Activated CD4-positive, alpha-beta memory T cell treated with anti-CD3 and anti-CD28 coated beads for 36 hours (primary cell): ENCODE results near the gene HCN2. TPM values are rescaled to one million over a fixed set of nuclear protein-coding genes. Genes with fewer than 3 reads are reported as not detected.

Experiments used
- CTCF ChIA-PET: fragments of 350-600 bp; sonication (Branson Sonifier 250); formaldehyde crosslinking; loops from one replicate; lab custom pipeline; 2021; ENCODE audit warnings: antibody characterized with exemption, inconsistent platforms; lab: Charles Lee
- POLR2A ChIA-PET: fragments of 350-600 bp; sonication (Branson Sonifier 250); formaldehyde crosslinking; loops from one replicate; lab custom pipeline; 2021; ENCODE audit warnings: antibody characterized with exemption; lab: Charles Lee
- DNase-seq: peaks from one replicate; pipeline ENCODE4 v3.0.0-alpha.2; 2020
- H3K27ac Mint-ChIP-seq: one replicate; pipeline ENCODE4 v1.8.0; 2021; ENCODE audit warnings: mixed read lengths
- H3K27me3 Mint-ChIP-seq: one replicate; pipeline ENCODE4 v1.8.0; 2021; ENCODE audit warnings: mixed read lengths
- H3K36me3 Mint-ChIP-seq: one replicate; pipeline ENCODE4 v1.8.0; 2021; ENCODE audit warnings: mixed read lengths
- H3K4me1 Mint-ChIP-seq: one replicate; pipeline ENCODE4 v1.8.0; 2021; ENCODE audit warnings: low read depth, mixed read lengths
- H3K4me3 Mint-ChIP-seq: one replicate; pipeline ENCODE4 v1.8.0; 2021; ENCODE audit warnings: mild to moderate bottlenecking, mixed read lengths
- H3K9me3 Mint-ChIP-seq: one replicate; pipeline ENCODE4 v1.8.0; 2021; ENCODE audit warnings: mixed read lengths
- intact Hi-C: fragments of 100-400 bp; cut with micrococcal nuclease; formaldehyde crosslinking; loops from one replicate; pipeline ENCODE4 v1.15.1; 2023
- total RNA-seq, 2 experiments: library from RNA; stranded (reverse); gene quantifications; one replicate each; pipeline ENCODE4 v1.2.3, GENCODE V29; 2021

The HCN2 gene
- total RNA-seq, 2 experiments from 2014 or later, result 1.00 to 1.0 TPM

- intact Hi-C loops, result no loop called here
- POLR2A ChIA-PET, result no interaction called here
- no peaks in the 10 kb centered on the region for H3K36me3 Mint-ChIP-seq
- peak; percentile 37 for DNase-seq
- H3K4me3 Mint-ChIP-seq, result no peak overlapping the region
- CTCF ChIA-PET, result no interaction called here
- peaks cover 14% of the 10 kb centered on the region for H3K27me3 Mint-ChIP-seq
- H3K27ac Mint-ChIP-seq, result no peak overlapping the region
- peaks cover 4% of the 10 kb centered on the region for H3K4me1 Mint-ChIP-seq
- no peaks in the 10 kb centered on the region for H3K9me3 Mint-ChIP-seq
Measured at GRCh38 chr19:590396-590745, 690 bp downstream of the HCN2 start.

- ChIA-PET POLR2A (no interaction called here), CTCF (no interaction called here)
- Mint-ChIP-seq H3K9me3 (no peaks in the 10 kb centered on the region), H3K27ac (no peak overlapping the region), H3K4me3 (no peak overlapping the region), H3K4me1 (peaks cover 4% of the 10 kb centered on the region), H3K27me3 (peaks cover 14% of the 10 kb centered on the region), H3K36me3 (no peaks in the 10 kb centered on the region)
- DNase-seq, result no peak
- intact Hi-C loops, result no loop called here
Measured at GRCh38 chr19:590750-591098, 1.0 kb downstream of the HCN2 start.

GRCh38 chr19:591099-591958, 1.6 kb downstream of the HCN2 start:
- no peaks in the 10 kb centered on the region for H3K36me3 Mint-ChIP-seq
- intact Hi-C loops, result no loop called here
- CTCF ChIA-PET, result no interaction called here
- peaks cover 14% of the 10 kb centered on the region for H3K27me3 Mint-ChIP-seq
- no peaks in the 10 kb centered on the region for H3K9me3 Mint-ChIP-seq
- POLR2A ChIA-PET, result no interaction called here
- H3K4me3 Mint-ChIP-seq, result no peak overlapping the region
- no peak for DNase-seq
- H3K4me1 Mint-ChIP-seq, result peaks cover 4% of the 10 kb centered on the region
- H3K27ac Mint-ChIP-seq, result no peak overlapping the region

GRCh38 chr19:592101-592500, 2.4 kb downstream of the HCN2 start:
- peaks cover 4% of the 10 kb centered on the region for H3K4me1 Mint-ChIP-seq
- H3K36me3 Mint-ChIP-seq, result no peaks in the 10 kb centered on the region
- H3K9me3 Mint-ChIP-seq, result no peaks in the 10 kb centered on the region
- no peak overlapping the region for H3K4me3 Mint-ChIP-seq
- intact Hi-C loops, result no loop called here
- H3K27ac Mint-ChIP-seq, result no peak overlapping the region
- no peak for DNase-seq
- ChIA-PET POLR2A (no interaction called here), CTCF (interaction anchor here (0.9 kb wide), 1 partner anchor 60 kb away, joined by 3 read pairs; no protein-coding TSS in a partner anchor)
- H3K27me3 Mint-ChIP-seq, result peaks cover 14% of the 10 kb centered on the region

GRCh38 chr19:593055-593454, 3.4 kb downstream of the HCN2 start:
- H3K4me3 Mint-ChIP-seq, result no peak overlapping the region
- DNase-seq, result no peak
- no peaks in the 10 kb centered on the region for H3K36me3 Mint-ChIP-seq
- intact Hi-C loops, result no loop called here
- peaks cover 13% of the 10 kb centered on the region for H3K27me3 Mint-ChIP-seq
- no peaks in the 10 kb centered on the region for H3K9me3 Mint-ChIP-seq
- ChIA-PET POLR2A (no interaction called here), CTCF (interaction anchor here (0.9 kb wide), 1 partner anchor 61 kb away, joined by 3 read pairs; no protein-coding TSS in a partner anchor)
- H3K27ac Mint-ChIP-seq, result no peak overlapping the region
- H3K4me1 Mint-ChIP-seq, result peaks cover 2% of the 10 kb centered on the region

- no peaks in the 10 kb centered on the region for H3K36me3 Mint-ChIP-seq
- CTCF ChIA-PET, result no interaction called here
- peaks cover 2% of the 10 kb centered on the region for H3K4me1 Mint-ChIP-seq
- POLR2A ChIA-PET, result no interaction called here
- H3K27ac Mint-ChIP-seq, result no peak overlapping the region
- intact Hi-C loops, result no loop called here
- no peaks in the 10 kb centered on the region for H3K9me3 Mint-ChIP-seq
- no peak overlapping the region for H3K4me3 Mint-ChIP-seq
- no peak for DNase-seq
- H3K27me3 Mint-ChIP-seq, result peaks cover 12% of the 10 kb centered on the region
Measured at GRCh38 chr19:593505-593904, 3.8 kb downstream of the HCN2 start.

GRCh38 chr19:594265-594870, 4.7 kb downstream of the HCN2 start:
- H3K27me3 Mint-ChIP-seq, result peaks cover 9% of the 10 kb centered on the region
- CTCF ChIA-PET, result no interaction called here
- intact Hi-C loops, result no loop called here
- no peaks in the 10 kb centered on the region for H3K36me3 Mint-ChIP-seq
- no peak overlapping the region for H3K4me3 Mint-ChIP-seq
- no peak overlapping the region for H3K27ac Mint-ChIP-seq
- H3K9me3 Mint-ChIP-seq, result no peaks in the 10 kb centered on the region
- POLR2A ChIA-PET, result no interaction called here
- no peak for DNase-seq
- no peaks in the 10 kb centered on the region for H3K4me1 Mint-ChIP-seq

GRCh38 chr19:595326-596262, 5.9 kb downstream of the HCN2 start:
- no peaks in the 10 kb centered on the region for H3K9me3 Mint-ChIP-seq

GRCh38 chr19:596263-596655, 6.6 kb downstream of the HCN2 start:
- Mint-ChIP-seq H3K36me3 (no peaks in the 10 kb centered on the region), H3K4me1 (no peaks in the 10 kb centered on the region), H3K9me3 (no peaks in the 10 kb centered on the region), H3K27ac (peak overlapping the region; percentile 18), H3K4me3 (no peak overlapping the region), H3K27me3 (peaks cover 6% of the 10 kb centered on the region)
- ChIA-PET CTCF (interaction anchor here (1.7 kb wide), 1 partner anchor 12 kb away, joined by 6 read pairs; no protein-coding TSS in a partner anchor), POLR2A (no interaction called here)
- no peak for DNase-seq
- intact Hi-C loops, result no loop called here

More at GRCh38 chr19:595326-596262, 5.9 kb downstream of the HCN2 start:
- DNase-seq, result no peak
- Mint-ChIP-seq H3K4me3 (no peak overlapping the region), H3K27me3 (peaks cover 9% of the 10 kb centered on the region), H3K36me3 (no peaks in the 10 kb centered on the region), H3K4me1 (no peaks in the 10 kb centered on the region), H3K27ac (no peak overlapping the region)
- intact Hi-C loops, result no loop called here
- CTCF ChIA-PET, result interaction anchor here (1.7 kb wide), 1 partner anchor 11 kb away, joined by 6 read pairs; no protein-coding TSS in a partner anchor
- POLR2A ChIA-PET, result no interaction called here

- ChIA-PET CTCF (no interaction called here), POLR2A (interaction anchor here (0.8 kb wide), 1 partner anchor 14 kb away, joined by 4 read pairs; no protein-coding TSS in a partner anchor)
- no peaks in the 10 kb centered on the region for H3K9me3 Mint-ChIP-seq
- H3K36me3 Mint-ChIP-seq, result no peaks in the 10 kb centered on the region
- peaks cover 4% of the 10 kb centered on the region for H3K27me3 Mint-ChIP-seq
- intact Hi-C loops, result no loop called here
- H3K27ac Mint-ChIP-seq, result no peak overlapping the region
- peak; percentile 27 for DNase-seq
- H3K4me3 Mint-ChIP-seq, result no peak overlapping the region
- H3K4me1 Mint-ChIP-seq, result no peaks in the 10 kb centered on the region
Measured at GRCh38 chr19:597406-598315, 8.0 kb downstream of the HCN2 start.

- intact Hi-C loops, result no loop called here
- DNase-seq, result no peak
- Mint-ChIP-seq H3K36me3 (no peaks in the 10 kb centered on the region), H3K4me3 (no peak overlapping the region), H3K27ac (no peak overlapping the region), H3K4me1 (no peaks in the 10 kb centered on the region), H3K9me3 (no peaks in the 10 kb centered on the region), H3K27me3 (no peaks in the 10 kb centered on the region)
- ChIA-PET CTCF (no interaction called here), POLR2A (no interaction called here)
Measured at GRCh38 chr19:601310-601709, 11.6 kb downstream of the HCN2 start.
